GM10248 (cell line): ENCODE measurements around the gene EFNB3.

Source experiments
- CTCF ChIA-PET: fragments of 300-600 bp; sonication (Branson Sonifier 250); formaldehyde crosslinking; extraction: SDS; loops from one replicate; lab custom pipeline; 2021; ENCODE audit warnings: antibody characterized with exemption; lab: Yijun Ruan, JAX
- POLR2A ChIA-PET: fragments of 350-650 bp; sonication (Branson Sonifier 250); formaldehyde crosslinking; extraction: SDS; loops from one replicate; lab custom pipeline; 2020; ENCODE audit warnings: antibody characterized with exemption; lab: Yijun Ruan, JAX
- DNase-seq: peaks from one replicate; pipeline ENCODE4 v3.0.0; 2012; ENCODE audit errors: extremely low spot score
- TF ChIP-seq, protein P1 (sequence below): IDR thresholded peaks from 2 replicates; pipeline ENCODE4 v1.5.1; 2012; ENCODE audit warnings: mild to moderate bottlenecking, low read depth; ENCODE audit errors: extremely low read depth, missing control alignments, control extremely low read depth

EFNB3 gene

GRCh38 chr17:7674934-7675333 is 30.1 kb upstream of the EFNB3 start:
- DNase-seq = no peak
- TF ChIP-seq, protein P1, sequence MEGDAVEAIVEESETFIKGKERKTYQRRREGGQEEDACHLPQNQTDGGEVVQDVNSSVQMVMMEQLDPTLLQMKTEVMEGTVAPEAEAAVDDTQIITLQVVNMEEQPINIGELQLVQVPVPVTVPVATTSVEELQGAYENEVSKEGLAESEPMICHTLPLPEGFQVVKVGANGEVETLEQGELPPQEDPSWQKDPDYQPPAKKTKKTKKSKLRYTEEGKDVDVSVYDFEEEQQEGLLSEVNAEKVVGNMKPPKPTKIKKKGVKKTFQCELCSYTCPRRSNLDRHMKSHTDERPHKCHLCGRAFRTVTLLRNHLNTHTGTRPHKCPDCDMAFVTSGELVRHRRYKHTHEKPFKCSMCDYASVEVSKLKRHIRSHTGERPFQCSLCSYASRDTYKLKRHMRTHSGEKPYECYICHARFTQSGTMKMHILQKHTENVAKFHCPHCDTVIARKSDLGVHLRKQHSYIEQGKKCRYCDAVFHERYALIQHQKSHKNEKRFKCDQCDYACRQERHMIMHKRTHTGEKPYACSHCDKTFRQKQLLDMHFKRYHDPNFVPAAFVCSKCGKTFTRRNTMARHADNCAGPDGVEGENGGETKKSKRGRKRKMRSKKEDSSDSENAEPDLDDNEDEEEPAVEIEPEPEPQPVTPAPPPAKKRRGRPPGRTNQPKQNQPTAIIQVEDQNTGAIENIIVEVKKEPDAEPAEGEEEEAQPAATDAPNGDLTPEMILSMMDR = no peak
- CTCF ChIA-PET = interaction anchor here (1.1 to 1.2 kb wide), 2 partner anchors 12 to 40 kb away, joined by 3 to 7 read pairs; partner anchors contain the start of gene TP53
- POLR2A ChIA-PET = interaction anchor here (0.7 to 1.5 kb wide), 2 partner anchors 13 to 73 kb away, joined by 3 read pairs; partner anchors contain the start of gene TP53

DNA sequence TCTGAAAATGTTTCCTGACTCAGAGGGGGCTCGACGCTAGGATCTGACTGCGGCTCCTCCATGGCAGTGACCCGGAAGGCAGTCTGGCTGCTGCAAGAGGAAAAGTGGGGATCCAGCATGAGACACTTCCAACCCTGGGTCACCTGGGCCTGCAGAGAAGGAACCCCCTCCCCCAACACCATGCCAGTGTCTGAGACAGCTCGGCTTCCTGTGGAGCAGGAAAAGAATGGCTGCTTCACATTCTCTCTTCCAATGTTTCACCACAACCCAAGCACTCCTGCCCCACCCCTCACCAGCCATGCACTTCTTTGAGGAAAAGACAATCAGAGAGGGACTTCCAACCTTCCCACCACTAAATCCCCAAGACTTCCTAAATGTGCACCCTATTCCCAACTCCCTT is 28.5 kb upstream of the EFNB3 start:
- CTCF ChIA-PET = interaction anchor here (1.3 to 1.5 kb wide), 2 partner anchors 17 to 44 kb away, joined by 3 to 5 read pairs; no protein-coding TSS in a partner anchor
- POLR2A ChIA-PET = interaction anchor here (1.5 kb wide), 1 partner anchor 11 kb away, joined by 3 read pairs; the partner anchor contains the start of gene TP53
- TF ChIP-seq, protein P1 = no peak
- DNase-seq = no peak

GRCh38 chr17:7677388-7678067 is 27.5 kb upstream of the EFNB3 start:
- no peak for DNase-seq
- CTCF ChIA-PET = interaction anchor here (1.3 to 1.9 kb wide), 3 partner anchors 10 to 45 kb away, joined by 3 to 14 read pairs (median 5); partner anchors contain the start of genes TP53 and WRAP53
- TF ChIP-seq, protein P1 = no peak
- POLR2A ChIA-PET = no interaction called here

GRCh38 chr17:7684851-7685532 is 20.0 kb upstream of the EFNB3 start:
- ChIA-PET POLR2A (interaction anchor here (1.8 kb wide), 1 partner anchor 34 kb away, joined by 12 read pairs; the partner anchor contains the start of gene ATP1B2), CTCF (interaction anchor here (1.9 to 5.5 kb wide), 2 partner anchors 11 to 52 kb away, joined by 5 to 112 read pairs; partner anchors contain the start of gene SHBG)
- no peak for DNase-seq
- TF ChIP-seq, protein P1 = no peak

DNA sequence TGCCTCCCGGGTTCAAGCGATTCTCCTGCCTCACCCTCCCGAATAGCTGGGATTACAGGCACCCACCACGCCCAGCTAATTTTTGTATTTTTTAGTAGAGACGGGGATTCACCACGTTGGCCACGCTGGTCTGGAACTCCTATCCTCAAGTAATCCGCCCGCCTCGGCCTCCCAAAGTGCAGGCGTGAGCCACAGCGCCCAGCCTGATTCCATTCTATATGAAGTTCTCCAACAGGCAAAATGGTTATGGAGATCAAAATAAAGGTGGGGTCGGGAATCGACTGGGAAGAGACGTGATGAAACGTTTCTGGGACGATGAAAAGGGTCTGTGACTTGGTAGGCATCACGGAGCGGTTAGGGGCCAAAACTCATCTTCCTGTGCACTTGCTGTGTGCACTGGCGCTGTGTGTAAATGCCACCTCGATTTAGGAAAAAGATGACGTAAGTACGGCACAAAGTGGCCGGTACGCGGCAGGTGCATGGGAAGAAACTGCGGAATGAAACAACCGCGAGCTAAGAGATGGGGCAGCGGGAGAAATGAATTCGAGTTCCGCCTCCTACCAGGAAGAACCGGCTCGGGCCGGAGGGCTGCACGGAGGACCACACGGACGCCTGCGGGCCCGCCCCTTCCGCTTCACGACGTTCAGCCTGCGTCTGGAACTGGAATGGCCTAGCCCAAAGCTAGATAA is 19.3 kb upstream of the EFNB3 start:
- POLR2A ChIA-PET = interaction anchor here (0.6 to 1.8 kb wide), 8 partner anchors 13 to 466 kb away, joined by 3 to 12 read pairs (median 3); partner anchors contain the start of genes ACADVL, ATP1B2, DLG4 and POLR2A
- peak; percentile 89 for DNase-seq
- TF ChIP-seq, protein P1 = no peak
- CTCF ChIA-PET = interaction anchor here (1.2 to 5.5 kb wide), 7 partner anchors 10 to 330 kb away, joined by 4 to 112 read pairs (median 8); partner anchors contain the start of genes ATP1B2, SHBG and SOX15
